Umbilical cord (tissue), 2 donors: ENCODE results near the gene SHTN1. TPM values are rescaled to one million over a fixed set of nuclear protein-coding genes. Genes with fewer than 3 reads are reported as not detected.

Experiments
- DNase-seq: peaks from one replicate; pipeline ENCODE4 v3.0.0-alpha.2; 2015; ENCODE audit warnings: low spot score
- total RNA-seq: library from RNA; depleted of rRNA; stranded (reverse); fragments of >200 nt; gene quantifications from one replicate; pipeline ENCODE4 v1.2.3, GENCODE V29; 2014; ENCODE audit warnings: low replicate concordance; ENCODE audit not compliant: insufficient read depth

The SHTN1 gene, protein sequence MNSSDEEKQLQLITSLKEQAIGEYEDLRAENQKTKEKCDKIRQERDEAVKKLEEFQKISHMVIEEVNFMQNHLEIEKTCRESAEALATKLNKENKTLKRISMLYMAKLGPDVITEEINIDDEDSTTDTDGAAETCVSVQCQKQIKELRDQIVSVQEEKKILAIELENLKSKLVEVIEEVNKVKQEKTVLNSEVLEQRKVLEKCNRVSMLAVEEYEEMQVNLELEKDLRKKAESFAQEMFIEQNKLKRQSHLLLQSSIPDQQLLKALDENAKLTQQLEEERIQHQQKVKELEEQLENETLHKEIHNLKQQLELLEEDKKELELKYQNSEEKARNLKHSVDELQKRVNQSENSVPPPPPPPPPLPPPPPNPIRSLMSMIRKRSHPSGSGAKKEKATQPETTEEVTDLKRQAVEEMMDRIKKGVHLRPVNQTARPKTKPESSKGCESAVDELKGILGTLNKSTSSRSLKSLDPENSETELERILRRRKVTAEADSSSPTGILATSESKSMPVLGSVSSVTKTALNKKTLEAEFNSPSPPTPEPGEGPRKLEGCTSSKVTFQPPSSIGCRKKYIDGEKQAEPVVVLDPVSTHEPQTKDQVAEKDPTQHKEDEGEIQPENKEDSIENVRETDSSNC
- total RNA-seq, result 1.4 TPM

DNA sequence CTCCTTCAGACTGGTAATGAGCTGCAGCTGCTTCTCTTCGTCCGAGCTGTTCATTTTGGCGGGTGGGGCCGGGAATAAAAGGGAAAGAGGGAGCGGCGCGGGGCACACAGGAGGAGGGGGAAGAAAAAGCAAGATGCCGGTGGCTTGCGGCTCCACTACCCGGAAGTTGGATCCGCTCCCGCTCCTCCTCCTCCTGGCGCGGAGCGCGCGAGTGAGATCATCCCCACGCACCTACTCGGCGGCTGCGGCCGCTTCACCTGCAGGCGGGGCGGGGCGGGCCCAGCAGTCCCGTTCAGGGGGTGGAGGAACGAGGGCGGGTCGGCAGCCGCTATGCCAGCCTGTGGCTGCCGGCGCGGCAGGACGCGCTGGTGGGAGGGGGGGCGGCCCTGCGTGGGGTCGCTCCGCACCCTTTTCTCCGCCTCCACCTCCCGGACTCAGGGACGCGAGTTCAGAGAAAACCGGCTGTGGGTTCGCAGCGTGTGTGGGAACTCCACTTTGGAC is at the start of gene SHTN1:
Gene SHTN1 (minus strand): TSS at position 162 of the 501 bp plus-strand sequence. CDS start 108 bp downstream, at position 54.
- DNase-seq, result peak; percentile 58

DNA sequence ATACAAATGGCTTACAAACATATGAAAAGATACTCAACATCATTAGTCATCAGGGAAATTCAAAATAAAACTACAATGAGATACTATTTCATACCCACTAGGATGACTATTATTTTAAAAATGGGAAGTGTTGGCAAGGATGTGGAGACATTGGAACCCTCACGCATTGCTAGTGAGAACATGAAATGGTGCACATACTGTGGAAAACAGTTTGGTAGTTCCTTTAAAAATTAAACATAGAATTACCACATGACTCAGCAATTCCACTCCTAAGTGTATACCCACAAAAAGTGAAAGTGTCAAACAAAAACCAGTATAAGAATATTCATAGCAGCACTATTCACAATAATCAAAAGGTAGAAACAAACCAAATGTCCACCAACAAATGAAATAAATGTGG is 48.5 kb upstream of the SHTN1 start:
- no peak for DNase-seq

DNA sequence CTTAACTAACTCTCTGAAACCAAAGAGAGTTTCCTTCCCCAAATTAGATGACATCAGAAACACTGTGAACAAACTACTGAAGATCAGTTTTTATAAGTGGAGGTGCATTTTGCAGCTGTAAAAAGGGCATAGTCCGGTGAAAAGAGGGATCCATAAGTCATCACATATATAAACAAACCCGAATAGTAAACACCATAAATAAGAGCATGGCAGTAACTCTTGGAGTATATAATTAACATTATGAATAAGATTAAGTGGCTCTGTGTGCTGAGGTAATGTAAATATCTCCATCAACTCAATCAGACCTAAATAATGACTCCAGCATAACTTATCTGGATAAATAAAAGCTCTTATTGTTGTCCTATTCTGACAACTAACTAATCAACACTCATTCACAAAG is 43.0 kb upstream of the SHTN1 start:
- no peak for DNase-seq

DNA sequence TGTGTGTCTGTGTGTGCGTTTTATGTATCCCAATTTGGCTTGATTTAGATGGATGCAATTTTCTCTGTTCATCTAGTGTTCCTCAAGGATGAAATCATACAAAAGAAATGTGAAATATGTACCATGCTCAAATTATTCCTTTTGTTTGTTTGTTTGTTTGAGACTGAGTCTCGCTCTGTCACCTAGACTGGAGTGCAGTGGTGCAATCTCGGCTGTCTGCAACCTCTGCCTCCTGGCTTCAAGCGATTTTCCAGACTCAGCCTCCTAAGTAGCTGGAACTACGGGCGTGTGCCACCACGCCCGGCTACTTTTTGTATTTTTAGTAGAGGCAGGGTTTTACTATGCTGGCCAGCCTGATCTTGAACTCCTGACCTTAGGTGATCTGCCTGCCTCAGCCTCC is 11.3 kb upstream of the SHTN1 start:
- DNase-seq, result no peak

DNA sequence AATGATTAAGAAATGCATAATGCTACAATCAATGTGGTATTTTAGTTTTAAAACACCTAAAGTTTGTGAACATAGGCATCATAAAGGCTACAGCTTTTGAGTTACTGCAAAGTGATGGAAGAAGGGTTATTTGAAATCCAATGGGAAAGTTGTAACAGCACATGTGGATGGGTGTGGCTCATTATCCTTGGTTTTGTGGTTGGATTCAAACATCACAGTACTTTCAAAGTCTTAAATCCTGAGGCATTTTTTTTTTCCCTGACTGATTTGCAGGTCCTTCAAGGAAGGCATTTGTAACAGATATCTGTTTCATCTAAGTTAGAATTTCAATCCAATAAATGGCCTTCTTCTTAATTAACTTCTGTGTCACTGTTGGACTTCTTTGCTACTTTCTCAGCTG is 9.8 kb upstream of the SHTN1 start:
- no peak for DNase-seq

DNA sequence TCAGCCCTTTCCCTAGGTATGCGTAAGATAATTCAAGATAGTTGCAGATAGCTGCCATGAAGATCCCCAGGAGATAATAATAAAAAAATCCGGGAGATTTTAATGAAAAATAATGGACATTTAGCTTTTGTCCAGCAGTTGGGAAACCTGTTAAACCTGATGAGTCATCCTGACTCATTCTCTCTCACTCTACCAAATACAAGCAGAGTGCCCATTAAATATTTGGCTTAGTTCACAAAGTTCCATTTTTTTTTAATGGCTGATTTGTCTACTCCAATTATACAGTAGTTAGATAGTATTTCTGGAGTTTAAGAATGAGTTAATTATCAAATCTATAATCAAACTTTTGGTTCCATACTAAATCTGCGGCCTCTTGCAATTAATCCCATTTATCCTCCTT is 2.1 kb upstream of the SHTN1 start:
- DNase-seq, result no peak

DNA sequence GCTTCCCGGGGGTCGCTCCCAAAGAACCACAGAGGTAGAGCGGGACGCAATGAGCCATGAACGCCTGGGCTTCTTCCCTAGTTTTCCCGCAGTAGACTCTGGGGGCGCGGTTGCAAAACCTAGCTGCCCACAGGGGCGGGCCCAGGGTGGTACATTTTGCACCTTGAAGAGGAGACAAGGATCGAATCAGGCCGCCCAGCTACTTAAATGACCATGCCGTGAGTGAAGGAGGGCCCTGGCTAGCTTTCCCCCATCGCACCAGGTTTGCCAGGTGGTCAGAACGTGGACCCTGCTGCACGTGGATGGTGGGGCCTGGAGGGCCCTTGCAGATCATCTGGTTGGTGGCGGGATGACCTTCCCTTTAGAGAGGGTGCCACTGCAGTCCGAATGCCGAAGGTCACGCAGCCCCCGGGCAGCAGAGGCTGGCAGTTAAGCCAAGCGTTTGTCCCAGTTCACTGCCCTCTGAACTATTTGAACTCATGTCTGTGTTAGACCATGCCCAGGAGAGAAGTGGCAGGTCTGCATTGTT is 604 bp upstream of the SHTN1 start:
- peak; percentile 19 for DNase-seq

DNA sequence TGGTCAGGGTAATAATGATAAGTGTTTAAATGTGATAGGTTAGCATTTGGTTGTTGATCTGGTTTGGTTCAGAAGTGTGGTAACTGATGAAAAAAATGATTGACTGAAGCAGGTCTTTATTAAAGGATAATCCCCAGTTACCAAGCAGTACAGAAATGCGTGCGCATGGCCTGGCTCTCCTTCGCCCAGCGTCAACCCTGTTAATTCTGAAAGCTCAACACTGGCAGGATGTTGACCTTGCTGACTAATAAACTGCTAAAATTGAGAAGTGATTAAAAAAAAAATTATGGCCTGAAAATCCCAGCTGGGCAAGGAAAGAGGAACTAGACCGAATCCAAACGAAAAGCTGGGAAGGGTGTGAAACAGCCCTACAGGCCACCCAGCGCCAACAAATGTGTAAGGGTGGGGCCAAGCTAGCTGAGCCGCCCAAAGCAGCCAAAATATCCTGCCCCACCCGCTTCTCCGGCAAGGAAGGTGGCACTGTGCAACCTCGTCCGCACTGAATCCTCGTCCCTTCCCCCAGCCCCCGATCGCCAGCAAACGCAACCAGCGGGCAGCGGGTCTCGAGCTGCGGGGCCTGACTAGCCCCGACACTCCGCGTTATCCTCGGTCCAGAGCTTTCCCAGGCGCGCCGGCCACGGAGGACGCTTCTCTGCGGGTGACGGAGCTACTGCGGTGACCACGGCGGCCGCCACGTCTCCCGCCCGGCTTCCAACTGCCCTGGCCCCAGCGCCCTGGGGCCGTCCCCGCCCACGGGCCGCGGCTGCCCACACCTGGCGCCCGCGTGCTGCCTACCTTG is 561 bp downstream of the SHTN1 start:
- peak; percentile 34 for DNase-seq

DNA sequence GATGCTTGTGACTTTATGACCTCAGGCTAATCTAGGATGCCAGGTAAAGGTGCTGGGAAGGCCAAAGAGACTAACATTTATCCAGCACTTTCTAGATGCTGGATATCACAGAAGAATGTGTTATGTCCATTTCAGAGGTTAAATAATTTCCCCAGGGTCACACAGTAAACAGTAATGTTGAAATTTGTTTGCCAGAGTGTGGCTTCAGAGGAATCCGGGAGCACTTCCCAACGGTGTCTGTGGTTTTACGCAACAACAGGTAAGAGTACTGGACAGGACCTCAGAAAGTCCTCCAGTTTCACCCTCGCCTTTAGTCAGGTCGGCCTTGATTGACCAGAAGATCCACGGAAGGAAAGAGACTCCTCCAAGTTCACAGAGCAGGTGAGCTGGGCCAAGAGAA is 1.7 kb downstream of the SHTN1 start:
- DNase-seq, result no peak

DNA sequence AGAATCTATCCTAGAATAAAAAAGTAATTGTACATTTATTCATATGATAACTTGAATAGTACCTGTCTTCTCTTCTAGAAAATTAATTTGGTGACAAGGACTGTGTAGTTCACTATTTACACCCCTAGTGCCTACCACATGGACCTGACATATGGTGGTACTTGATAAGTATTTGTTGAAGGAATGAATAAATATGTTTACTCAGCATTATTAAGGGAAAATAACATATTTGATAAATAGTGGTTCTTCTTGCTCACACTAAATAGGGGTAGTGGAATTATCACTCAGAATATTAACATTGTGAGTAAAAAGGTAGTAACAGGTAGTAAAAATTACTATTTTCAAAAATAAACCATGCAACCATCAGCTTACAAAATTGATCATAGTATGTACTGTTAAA is 2.8 kb downstream of the SHTN1 start:
- no peak for DNase-seq

DNA sequence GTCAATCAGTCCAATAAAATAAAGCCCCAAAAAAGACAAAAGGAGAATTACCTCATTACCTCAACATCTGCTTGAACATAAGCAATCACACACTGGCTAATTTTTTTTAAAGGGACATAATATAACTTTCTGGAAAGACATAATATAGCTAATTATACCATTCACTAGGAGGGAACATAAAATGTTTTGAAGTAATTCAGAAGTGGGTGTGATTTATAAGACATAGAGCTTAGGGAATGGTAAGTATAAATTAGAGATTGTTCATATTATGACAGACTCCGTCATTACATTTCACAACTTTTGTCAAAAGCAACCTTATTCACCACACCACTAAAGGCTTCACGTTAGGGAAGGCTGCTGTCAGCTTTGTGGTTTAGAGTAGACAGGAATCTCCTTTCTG is 3.8 kb downstream of the SHTN1 start:
- no peak for DNase-seq

DNA sequence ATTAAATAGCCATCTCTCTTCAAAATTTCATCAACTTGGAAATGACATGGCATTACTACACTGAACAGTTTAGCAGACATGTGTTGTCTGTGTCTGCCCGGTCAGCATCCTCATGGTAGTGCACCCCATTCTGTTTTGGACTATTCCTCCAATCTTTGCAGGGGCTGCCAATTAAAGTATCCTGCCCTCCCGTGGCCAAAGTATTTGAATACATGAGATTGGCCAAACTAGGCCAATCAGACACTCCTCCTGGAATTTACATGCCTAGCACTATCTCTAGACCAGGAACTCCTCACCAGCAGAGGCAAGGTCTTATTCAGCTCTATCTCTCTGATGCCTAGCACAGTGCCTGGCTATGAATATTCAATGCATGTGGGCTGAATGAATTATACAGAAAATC is 4.4 kb downstream of the SHTN1 start:
- no peak for DNase-seq

DNA sequence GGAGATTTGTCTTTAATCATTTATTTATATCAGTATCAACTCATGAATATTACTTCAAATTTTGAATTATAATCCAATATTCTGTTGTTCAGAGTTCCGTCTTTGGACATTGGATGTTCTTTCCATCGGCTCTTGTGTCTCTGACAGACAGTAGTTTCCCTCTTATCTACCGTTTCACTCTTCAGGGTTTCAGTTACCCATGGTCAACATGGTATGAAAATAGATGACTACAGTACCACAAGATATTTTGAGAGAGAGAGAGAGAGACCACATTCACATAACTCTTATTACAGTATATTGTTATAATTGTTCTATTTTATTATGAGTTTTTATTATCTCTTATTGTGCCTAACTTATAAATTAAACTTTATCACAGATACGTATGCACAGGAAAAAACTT is 6.8 kb downstream of the SHTN1 start:
- no peak for DNase-seq

DNA sequence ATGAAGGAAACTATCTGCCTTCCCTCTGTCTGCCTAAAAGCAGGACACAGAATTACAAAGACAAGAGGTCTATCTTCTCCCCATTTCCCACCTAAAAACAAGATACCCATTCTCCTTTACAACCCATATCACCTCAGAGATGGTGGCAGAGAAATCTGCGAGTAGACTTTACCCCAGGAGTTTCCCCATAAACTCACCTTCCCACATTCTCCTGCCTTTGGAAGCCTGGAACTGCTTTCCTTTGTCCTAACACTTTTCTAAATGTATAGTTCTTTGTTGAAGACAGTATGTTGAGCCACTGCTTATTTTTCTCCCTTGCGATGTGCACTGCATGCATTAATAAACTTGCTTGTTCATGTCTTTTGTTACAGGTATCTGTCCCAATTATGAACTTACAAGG is 8.0 kb downstream of the SHTN1 start:
- no peak for DNase-seq

DNA sequence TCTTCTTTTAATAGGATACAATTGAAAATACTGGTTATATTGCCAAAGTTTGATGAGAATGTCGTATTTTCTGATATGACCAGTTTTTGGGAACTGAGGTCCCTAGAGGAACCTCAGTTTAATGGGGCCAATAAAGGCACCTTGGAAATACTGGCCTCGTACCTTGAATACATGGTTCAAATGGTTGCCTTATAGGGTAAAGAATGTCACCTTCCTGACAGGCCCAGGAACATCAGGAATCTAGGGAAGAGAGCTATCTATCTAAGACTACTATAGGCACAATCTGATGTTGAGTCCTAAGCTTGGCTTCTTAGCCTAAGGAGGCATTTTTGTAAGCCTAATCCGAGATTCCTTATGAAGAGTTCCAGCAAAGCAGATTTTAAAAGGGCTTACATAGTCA is 9.3 kb downstream of the SHTN1 start:
- no peak for DNase-seq

DNA sequence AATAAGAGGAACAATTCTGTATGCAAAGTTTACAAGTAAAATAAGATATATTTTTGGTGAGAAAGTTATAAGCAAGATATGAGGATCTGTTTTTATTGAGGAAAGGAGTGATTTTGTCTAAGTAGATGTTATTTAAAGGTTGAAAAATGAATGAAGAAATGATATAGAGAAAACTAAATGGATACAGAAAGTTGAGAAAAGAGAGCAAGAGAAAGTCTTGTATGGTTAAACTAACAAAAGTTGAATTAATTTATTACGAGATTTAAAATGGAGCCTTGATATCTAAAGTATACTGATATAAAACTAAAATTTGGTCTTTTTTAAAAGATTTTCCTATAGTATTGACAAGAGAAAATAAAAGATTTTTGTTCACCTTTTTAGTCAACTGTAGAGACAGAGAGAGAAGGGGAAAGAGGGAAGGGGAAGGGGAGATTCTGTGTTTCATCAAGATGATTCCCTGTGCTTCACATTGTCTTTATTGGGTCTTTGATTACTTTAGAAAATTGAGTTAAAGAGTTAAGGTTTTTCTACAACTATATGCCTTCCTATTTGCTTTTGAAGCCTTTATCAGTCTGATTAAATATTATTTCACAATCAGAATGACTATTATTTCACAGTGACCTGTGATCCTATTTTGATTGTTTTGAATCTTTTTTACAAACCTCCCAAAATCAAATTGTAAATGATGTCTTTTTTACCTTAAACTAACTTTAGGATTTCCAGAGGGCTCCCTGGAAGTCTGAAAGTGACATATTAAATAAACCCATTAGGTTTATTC is 10.7 kb downstream of the SHTN1 start:
- DNase-seq, result no peak

DNA sequence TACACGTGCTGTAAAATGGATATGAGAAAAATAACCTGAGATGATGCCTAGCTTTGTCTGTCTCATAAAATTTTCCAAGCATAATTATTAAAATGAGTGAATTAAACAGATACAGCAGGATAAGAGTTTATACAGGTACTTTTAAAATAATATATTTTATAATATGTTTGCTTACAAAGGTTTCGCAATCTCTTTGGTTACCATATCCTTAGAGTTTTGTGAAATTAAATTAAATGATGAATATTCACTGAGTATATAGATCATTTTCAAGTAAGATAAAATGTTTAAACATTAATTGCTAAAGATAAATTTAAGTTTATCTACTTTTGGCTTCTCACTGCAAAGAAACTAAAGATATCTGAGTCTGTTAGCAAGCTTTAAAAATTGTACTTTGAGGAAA is 11.4 kb downstream of the SHTN1 start:
- no peak for DNase-seq

DNA sequence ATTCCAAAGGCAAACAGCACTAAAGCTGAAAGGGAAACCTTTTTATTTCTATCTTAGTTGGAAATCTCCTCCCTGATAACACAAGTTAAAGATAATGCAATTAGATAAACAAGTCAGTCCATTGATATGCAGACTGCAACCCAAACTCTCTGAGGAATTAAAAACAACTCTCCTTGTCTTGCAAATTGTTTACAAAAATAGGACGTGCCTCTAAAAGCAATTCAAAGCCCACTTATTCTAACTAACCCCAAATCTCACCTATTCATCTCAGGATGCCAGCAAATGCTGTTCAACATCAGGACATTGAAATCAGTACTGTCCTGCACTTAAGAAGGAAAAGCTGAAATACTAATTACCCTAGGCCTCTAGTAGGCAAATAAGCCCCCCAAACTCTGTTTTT is 12.8 kb downstream of the SHTN1 start:
- no peak for DNase-seq

DNA sequence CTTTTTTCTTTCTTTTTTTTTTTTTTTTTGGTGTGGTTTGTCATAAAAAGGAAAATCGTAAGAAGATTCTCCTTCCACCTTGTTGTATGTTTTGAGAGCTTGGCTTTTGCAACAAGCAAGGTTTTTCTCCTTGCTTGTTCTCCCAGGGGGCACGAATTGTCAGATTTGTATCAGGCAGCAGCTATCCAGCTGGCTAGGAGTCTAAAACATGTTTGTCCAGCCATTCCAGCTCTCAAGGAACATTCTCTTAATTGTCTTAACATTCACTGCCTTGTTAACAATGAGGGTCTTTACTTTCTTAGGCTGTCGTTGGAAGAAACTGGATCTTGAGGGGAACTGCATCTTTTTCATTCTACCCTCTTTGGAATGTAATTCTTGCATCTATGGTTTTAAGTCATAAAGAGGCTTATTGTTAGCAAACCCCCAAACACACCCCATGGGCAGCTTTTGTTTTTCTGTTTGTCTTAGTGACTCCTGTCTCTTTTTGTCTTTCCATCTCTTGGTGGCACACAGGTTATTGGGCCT is 14.6 kb downstream of the SHTN1 start:
- no peak for DNase-seq

DNA sequence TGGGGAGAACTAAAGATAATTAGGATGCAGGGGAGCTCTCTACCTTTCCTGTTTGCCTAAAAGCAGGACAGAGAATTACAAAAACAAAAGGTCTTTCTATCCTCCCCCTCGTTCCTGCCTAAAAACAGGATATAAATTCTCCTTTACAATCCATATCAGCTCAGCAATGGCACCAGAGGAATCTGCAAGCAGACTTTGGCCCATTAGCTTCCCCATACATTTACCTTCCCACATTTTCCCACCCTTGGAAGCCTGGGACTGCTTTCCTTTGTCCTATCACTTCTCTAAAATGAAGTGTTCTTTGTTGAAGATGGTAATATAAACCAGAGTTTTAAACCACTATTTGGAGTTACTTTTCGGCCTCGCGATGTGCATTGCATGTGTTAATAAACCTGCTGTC is 15.5 kb downstream of the SHTN1 start:
- no peak for DNase-seq

DNA sequence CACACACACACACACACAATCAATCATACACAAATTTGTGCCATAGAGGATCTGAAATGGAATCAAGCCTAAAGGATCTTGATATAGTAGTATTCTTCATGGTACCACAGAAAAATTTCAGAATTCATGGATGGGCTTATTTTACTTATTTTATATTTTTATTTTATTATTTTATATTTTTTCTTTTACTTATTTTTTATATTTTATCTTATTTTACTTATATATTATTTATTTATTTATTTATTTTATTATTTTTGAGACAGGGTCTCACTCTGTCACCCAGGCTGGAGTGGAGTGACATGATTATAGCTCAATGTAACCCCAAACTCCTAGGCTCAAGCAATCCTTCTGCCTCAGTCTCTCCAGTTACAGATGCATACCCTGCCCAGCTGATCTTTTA is 16.7 kb downstream of the SHTN1 start:
- DNase-seq, result no peak
